HG02759 (cell line): ENCODE data around the gene TBC1D4.
A peak's percentile ranks its signal among the peaks of the same experiment; 100 is the strongest.

Experiments used
- ATAC-seq: cut with Tn5 transposase; IDR thresholded peaks from one replicate; pipeline ENCODE4 v1.9.1; 2021; ENCODE audit warnings: mild to moderate bottlenecking, moderate library complexity; ENCODE audit not compliant: unreplicated experiment

TBC1D4 gene

GRCh38 chr13:75482070-75482819, at the start of gene TBC1D4:
TSS of gene TBC1D4 (minus strand) at chr13:75482169. CDS start at chr13:75481767, 402 bp downstream.
- ATAC-seq, result peak; percentile 80

GRCh38 chr13:75530549-75530961, 48.6 kb upstream of the TBC1D4 start:
- no peak for ATAC-seq

- no peak for ATAC-seq
Measured at GRCh38 chr13:75521956-75522355, 40.0 kb upstream of the TBC1D4 start.

- ATAC-seq, result no peak
Measured at GRCh38 chr13:75518439-75519088, 36.6 kb upstream of the TBC1D4 start.

GRCh38 chr13:75514080-75514995, 32.4 kb upstream of the TBC1D4 start:
- ATAC-seq, result no peak

- ATAC-seq, result no peak
Measured at GRCh38 chr13:75513271-75513670, 31.3 kb upstream of the TBC1D4 start.

GRCh38 chr13:75512253-75512652, 30.3 kb upstream of the TBC1D4 start:
- ATAC-seq, result peak; percentile 91

GRCh38 chr13:75511051-75511625, 29.2 kb upstream of the TBC1D4 start:
- ATAC-seq, result no peak

- ATAC-seq, result no peak
Measured at GRCh38 chr13:75508002-75508548, 26.1 kb upstream of the TBC1D4 start.

GRCh38 chr13:75507027-75508001, 25.3 kb upstream of the TBC1D4 start:
- ATAC-seq, result peak; percentile 35

GRCh38 chr13:75506018-75506417, 24.0 kb upstream of the TBC1D4 start:
- no peak for ATAC-seq

GRCh38 chr13:75505327-75505726, 23.4 kb upstream of the TBC1D4 start:
- no peak for ATAC-seq

- ATAC-seq, result no peak
Measured at GRCh38 chr13:75495938-75496337, 14.0 kb upstream of the TBC1D4 start.

GRCh38 chr13:75494491-75494890, 12.5 kb upstream of the TBC1D4 start:
- ATAC-seq, result no peak

GRCh38 chr13:75493156-75493555, 11.2 kb upstream of the TBC1D4 start:
- ATAC-seq, result no peak

GRCh38 chr13:75492389-75492788, 10.4 kb upstream of the TBC1D4 start:
- no peak for ATAC-seq

- no peak for ATAC-seq
Measured at GRCh38 chr13:75491376-75491775, 9.4 kb upstream of the TBC1D4 start.

GRCh38 chr13:75489502-75490263, 7.7 kb upstream of the TBC1D4 start:
- peak; percentile 88 for ATAC-seq
